GM12878 (cell line): Measurements from ENCODE around the gene CAMTA1. TPM values are rescaled to one million over a fixed set of nuclear protein-coding genes. Genes with fewer than 3 reads are reported as not detected.

Source experiments
- ATAC-seq: fragments of 200-7000 bp; cut with Tn5 transposase; 3 replicates; pipeline ENCODE4 v1.9.1; 2020; ENCODE audit warnings: mild to moderate bottlenecking, moderate library complexity
- BruUV-seq: library from RNA; stranded (reverse); fragments of 400-500 nt; replicated peaks from 2 replicates; lab custom pipeline; 2021; lab: Mats Ljungman, UMichigan
- CTCF ChIA-PET: fragments of 300-600 bp; sonication (Branson Sonifier 250); formaldehyde crosslinking; extraction: SDS; loops from one replicate; lab custom pipeline; 2021; ENCODE audit warnings: inconsistent platforms; lab: Yijun Ruan, JAX
- POLR2A ChIA-PET: fragments of 350-600 bp; formaldehyde crosslinking; extraction: SDS; loops from one replicate; lab custom pipeline; 2021; ENCODE audit warnings: inconsistent platforms; lab: Charles Lee
- RAD21 ChIA-PET: fragments of 300-600 bp; sonication (Branson Sonifier 250); formaldehyde crosslinking; loops from one replicate; lab custom pipeline; 2023; ENCODE audit warnings: antibody characterized with exemption; ENCODE audit not compliant: unreplicated experiment; lab: Charles Lee
- SMC1A ChIA-PET: fragments of 300-600 bp; sonication (Branson Sonifier 250); formaldehyde crosslinking; loops from one replicate; lab custom pipeline; 2023; ENCODE audit not compliant: unreplicated experiment, uncharacterized antibody; lab: Charles Lee
- DNase-seq: peaks from one replicate; pipeline ENCODE4 v3.0.0-alpha.2; 2011; ENCODE audit warnings: low read depth, low spot score
- FAIRE-seq: peaks from 3 replicates; lab custom pipeline; 2011; peaks lifted over from hg19 to GRCh38; lab: Jason Lieb, UNC
- H2AFZ ChIP-seq: 2 replicates; pipeline ENCODE4 v1.6.0; 2011; ENCODE audit warnings: low read depth, low read length, control low read depth; ENCODE audit not compliant: control insufficient read depth
- H3K27ac ChIP-seq: 2 replicates; pipeline ENCODE4 v1.5.1; 2011; ENCODE audit warnings: control low read depth; ENCODE audit not compliant: control insufficient read depth, insufficient read depth
- H3K27me3 ChIP-seq, 2 experiments: replicated peaks in 1 of 2; 2 replicates each; pipeline versions ENCODE4 v1.6.0 to v1.6.1; 2011; ENCODE audit warnings: low read length in 1 of 2; ENCODE audit not compliant: control insufficient read depth in 2 of 2, insufficient read depth in 2 of 2
- H3K36me3 ChIP-seq, 2 experiments: 2 replicates each; pipeline ENCODE4 v1.5.1; 2011; ENCODE audit warnings: low read length in 1 of 2; ENCODE audit not compliant: control insufficient read depth in 2 of 2, insufficient read depth in 2 of 2
- H3K4me1 ChIP-seq: 2 replicates; pipeline ENCODE4 v1.6.1; 2011; ENCODE audit warnings: mild to moderate bottlenecking, low read length, moderate library complexity, mixed read lengths; ENCODE audit not compliant: control insufficient read depth, insufficient read depth
- H3K4me2 ChIP-seq: 2 replicates; pipeline ENCODE4 v1.6.0; 2011; ENCODE audit warnings: control low read depth; ENCODE audit not compliant: control insufficient read depth, insufficient read depth
- H3K4me3 ChIP-seq: fragments of 200-600 bp; sonication (generic); 2 replicates; pipeline ENCODE4 v1.5.1; 2016
- H3K79me2 ChIP-seq: 2 replicates; pipeline ENCODE4 v1.6.0; 2011; ENCODE audit warnings: low read length; ENCODE audit not compliant: control insufficient read depth, insufficient read depth
- H3K9ac ChIP-seq: 2 replicates; pipeline ENCODE4 v1.8.0; 2011; ENCODE audit warnings: low read length, control low read depth, mixed read lengths; ENCODE audit not compliant: control insufficient read depth, insufficient read depth
- H3K9me3 ChIP-seq: replicated peaks from 3 replicates; pipeline ENCODE4 v1.5.1; 2011; ENCODE audit warnings: mild to moderate bottlenecking, low read length; ENCODE audit not compliant: control insufficient read depth, insufficient read depth
- H4K20me1 ChIP-seq: 2 replicates; pipeline ENCODE4 v1.6.0; 2011; ENCODE audit not compliant: control insufficient read depth, insufficient read depth
- BCLAF1 ChIP-seq: fragments of 450-650 bp; IDR thresholded peaks from 2 replicates; pipeline ENCODE4 v1.6.1; 2017; ENCODE audit warnings: antibody characterized with exemption, mild to moderate bottlenecking, moderate library complexity
- BHLHE40 ChIP-seq, 2 experiments: fragments of 450-650 bp in 1 of 2; IDR thresholded peaks; 2 replicates each; pipeline ENCODE4 v1.6.1; 2011 to 2017; ENCODE audit warnings: low read depth in 2 of 2, borderline replicate concordance in 1 of 2, improper control_type of control experiment in 1 of 2, low read length in 1 of 2, mild to moderate bottlenecking in 1 of 2
- DPF2 ChIP-seq: fragments of 450-650 bp; IDR thresholded peaks from 2 replicates; pipeline ENCODE4 v1.6.1; 2017; ENCODE audit warnings: mild to moderate bottlenecking
- EGR1 ChIP-seq, 2 experiments: IDR thresholded peaks; 1 replicate in 1 of 2; 2 replicates in 1 of 2; pipeline ENCODE4 v1.6.1; 2011 to 2012; ENCODE audit warnings: low read depth in 2 of 2, low read length in 2 of 2, borderline replicate concordance in 1 of 2, mild to moderate bottlenecking in 1 of 2, moderate library complexity in 1 of 2
- FOS ChIP-seq: IDR thresholded peaks from 3 replicates; pipeline ENCODE4 v1.6.1; 2011; ENCODE audit warnings: borderline replicate concordance; ENCODE audit not compliant: insufficient read length; ENCODE audit errors: extremely low read depth
- FOXK2 ChIP-seq: fragments of 450-650 bp; IDR thresholded peaks from 2 replicates; pipeline ENCODE4 v1.6.1; 2017; ENCODE audit warnings: mild to moderate bottlenecking, moderate library complexity
- GATAD2B ChIP-seq: fragments of 450-650 bp; conservative IDR thresholded peaks from 2 replicates; pipeline ENCODE4 v1.6.1; 2017; ENCODE audit warnings: low read depth, mild to moderate bottlenecking, moderate library complexity
- IKZF1 ChIP-seq: fragments of 450-650 bp; conservative IDR thresholded peaks from 2 replicates; pipeline ENCODE4 v1.6.1; 2017; ENCODE audit warnings: antibody characterized with exemption, mild to moderate bottlenecking
- IRF3 ChIP-seq: fragments of 450-650 bp; IDR thresholded peaks from 2 replicates; pipeline ENCODE4 v1.6.1; 2014; ENCODE audit warnings: mild to moderate bottlenecking
- JUNB ChIP-seq: IDR thresholded peaks from 2 replicates; pipeline ENCODE4 v1.6.1; 2016; ENCODE audit warnings: antibody characterized with exemption, mild to moderate bottlenecking
- PBX3 ChIP-seq: IDR thresholded peaks from 2 replicates; pipeline ENCODE4 v1.6.1; 2011; ENCODE audit warnings: mild to moderate bottlenecking, low read depth, low read length, moderate library complexity; ENCODE audit not compliant: insufficient replicate concordance
- RAD21 ChIP-seq: IDR thresholded peaks from 2 replicates; pipeline ENCODE4 v1.6.1; 2011; ENCODE audit warnings: mild to moderate bottlenecking, low read depth, low read length, moderate library complexity; ENCODE audit not compliant: insufficient read depth
- RELB ChIP-seq: fragments of 450-650 bp; IDR thresholded peaks from 2 replicates; pipeline ENCODE4 v1.6.1; 2017; ENCODE audit warnings: low read depth, mild to moderate bottlenecking, moderate library complexity
- RFX5 ChIP-seq: IDR thresholded peaks from 2 replicates; pipeline ENCODE4 v1.6.1; 2011; ENCODE audit warnings: low read depth, low read length, improper control_type of control experiment
- SMAD1 ChIP-seq: fragments of 450-650 bp; IDR thresholded peaks from 2 replicates; pipeline ENCODE4 v1.6.1; 2018; ENCODE audit warnings: mild to moderate bottlenecking, low read depth; ENCODE audit not compliant: partially characterized antibody
- SMARCA5 ChIP-seq: fragments of 450-650 bp; IDR thresholded peaks from 2 replicates; pipeline ENCODE4 v1.6.1; 2017; ENCODE audit warnings: mild to moderate bottlenecking
- ZNF274 ChIP-seq: IDR thresholded peaks from one replicate; pipeline ENCODE4 v1.8.0; 2011; ENCODE audit not compliant: insufficient read length, insufficient read depth
- WGBS: methylation state at CpG from one replicate; pipeline ENCODE4 v1.1.6; 2016; ENCODE audit warnings: low lambda C conversion rate; ENCODE audit not compliant: insufficient replicate concordance, insufficient coverage; ENCODE audit errors: missing lambda C conversion rate; 5-methylcytosine and 5-hydroxymethylcytosine counted together
- in situ Hi-C: fragments of 300-500 bp; cut with MboI; formaldehyde crosslinking; loops from 9 replicates; pipeline ENCODE4 v1.14.3; 2018; ENCODE audit warnings: mixed read lengths
- intact Hi-C: fragments of 100-400 bp; cut with micrococcal nuclease; formaldehyde crosslinking; loops from one replicate; pipeline ENCODE4 v1.14.2; 2022; ENCODE audit not compliant: unreplicated experiment
- polyA plus RNA-seq, 11 experiments: library from polyadenylated mRNA; depleted of rRNA in 4 of 11; unstranded in 6 of 11; stranded (reverse) in 5 of 11; fragments of >200 nt; fragmentation: Nextera tagmentation in 4 of 11; fragmentation: Illumina TruSeq in 1 of 11; extraction: Ambion mirVana in 4 of 11; extraction: Trizol in 1 of 11; gene quantifications; 1 replicate in 1 of 11; 2 replicates in 10 of 11; pipeline versions ENCODE4 v1.2.1 to v1.2.3, GENCODE V29; 2011 to 2016; ENCODE audit warnings: inconsistent platforms in 2 of 11, missing spikeins in 2 of 11, low read depth in 1 of 11
- total RNA-seq, 4 experiments: library from RNA; depleted of rRNA in 3 of 4; stranded (reverse); fragments of >200 nt in 3 of 4; fragmentation: Illumina TruSeq in 1 of 4; extraction: Trizol in 1 of 4; gene quantifications; 2 replicates each; pipeline versions ENCODE4 v1.2.1 to v1.2.3, GENCODE V29; 2013 to 2021

Gene CAMTA1
- total and polyA plus RNA-seq, 10 of the 15 experiments (the other 5 are each of a cell fraction or from before 2014, with no cell fraction given): 37.7 to 148 (median 76.4) TPM

- TF ChIP-seq GATAD2B (no peak), SMARCA5 (no peak)
These were observed 865.5 kb downstream of the CAMTA1 start (continued) for GRCh38 chr1:7650801-7651200.

- Histone ChIP-seq H3K79me2 (no peaks in the 10 kb centered on the region), H3K9me3 (no peaks in the 10 kb centered on the region), H3K4me3 (no peak overlapping the region), H3K4me1 (peaks cover 3% of the 10 kb centered on the region; the same call in 1 of the 2 replicates), H3K27ac (no peak overlapping the region), H4K20me1 (no peaks in the 10 kb centered on the region), H3K4me2 (no peak overlapping the region; the same call in 1 of the 2 replicates), H3K36me3 (no peaks in the 10 kb centered on the region), H2AFZ (no peak overlapping the region), H3K27me3 (no peaks in the 10 kb centered on the region; a peak in 1 of 4 replicates), H3K9ac (no peak overlapping the region)
- in situ Hi-C loops (no loop called here), intact Hi-C loops (no loop called here)
- TF ChIP-seq IRF3: no peak
- no peak for TF ChIP-seq RAD21
- TF ChIP-seq RELB: no peak
- no peak for TF ChIP-seq DPF2
- TF ChIP-seq FOXK2: no peak
- TF ChIP-seq FOS: no peak
- no peak for TF ChIP-seq EGR1 (IDR thresholded peaks at IDR 0.05; ENCODE audit: borderline replicate concordance in 1 of 2, low read depth in 2 of 2, low read length in 2 of 2)
- TF ChIP-seq RFX5: no peak
- TF ChIP-seq BHLHE40 (IDR thresholded peaks at IDR 0.05; ENCODE audit: borderline replicate concordance in 1 of 2, low read depth in 2 of 2, low read length in 1 of 2): no peak
- no peak for TF ChIP-seq SMAD1
- TF ChIP-seq IKZF1: no peak
- TF ChIP-seq BCLAF1: no peak
- TF ChIP-seq GATAD2B: no peak
- no peak for TF ChIP-seq ZNF274
- TF ChIP-seq PBX3: no peak
- TF ChIP-seq JUNB: no peak
- 21% methylated on average over 8 of the region's 8 CpGs for WGBS
- RAD21 ChIA-PET: no interaction called here
- SMC1A ChIA-PET: no interaction called here
- POLR2A ChIA-PET: no interaction called here
- no peak for ATAC-seq
- FAIRE-seq: no peak
- no peak for DNase-seq
- CTCF ChIA-PET: interaction anchor here (2.4 kb wide), 1 partner anchor 102 kb away, joined by 9 read pairs; no protein-coding TSS in a partner anchor
- BruUV-seq: no TSS peak
These were observed 865.9 kb downstream of the CAMTA1 start for GRCh38 chr1:7651203-7651602.
